NCI-H146 treated with DMSO at 0.1 percent for 48 hours (cell line): ENCODE results near the gene SH3RF2.
A peak's percentile ranks its signal among the peaks of the same experiment; 100 is the strongest.

ENCODE experiments used
- DNase-seq: peaks from one replicate; lab custom pipeline; 2025; ENCODE audit not compliant: unreplicated experiment; lab: John Stamatoyannopoulos, UW

Gene SH3RF2

GRCh38 chr5:146041180-146041789 is 104.9 kb downstream of the SH3RF2 start:
- no peak for DNase-seq

- no peak for DNase-seq
These were observed 106.4 kb downstream of the SH3RF2 start for GRCh38 chr5:146042628-146043279.

- DNase-seq: no peak
These were observed 107.3 kb downstream of the SH3RF2 start for GRCh38 chr5:146043722-146044121.

GRCh38 chr5:146047396-146047795 is 111.0 kb downstream of the SH3RF2 start:
- no peak for DNase-seq

GRCh38 chr5:146048994-146049703 is 112.8 kb downstream of the SH3RF2 start:
- peak; percentile 11 for DNase-seq

- DNase-seq: no peak
These were observed 113.3 kb downstream of the SH3RF2 start for GRCh38 chr5:146049704-146050026.

- no peak for DNase-seq
These were observed 113.7 kb downstream of the SH3RF2 start for GRCh38 chr5:146050086-146050485.

GRCh38 chr5:146051678-146052077 is 115.3 kb downstream of the SH3RF2 start:
- DNase-seq: no peak

GRCh38 chr5:146052780-146053179 is 116.4 kb downstream of the SH3RF2 start:
- DNase-seq: no peak

- DNase-seq: no peak
These were observed 119.1 kb downstream of the SH3RF2 start for GRCh38 chr5:146055432-146055831.

- DNase-seq: no peak
These were observed 123.3 kb downstream of the SH3RF2 start for GRCh38 chr5:146059460-146060220.

- no peak for DNase-seq
These were observed 123.8 kb downstream of the SH3RF2 start for GRCh38 chr5:146060221-146060585.

- no peak for DNase-seq
These were observed 130.6 kb downstream of the SH3RF2 start for GRCh38 chr5:146066968-146067367.

GRCh38 chr5:146068206-146068605 is 131.8 kb downstream of the SH3RF2 start:
- DNase-seq: no peak

- no peak for DNase-seq
These were observed 132.8 kb downstream of the SH3RF2 start for GRCh38 chr5:146068977-146069779.

- no peak for DNase-seq
These were observed 133.4 kb downstream of the SH3RF2 start for GRCh38 chr5:146069780-146070099.

GRCh38 chr5:146070746-146071145 is 134.4 kb downstream of the SH3RF2 start:
- DNase-seq: no peak

GRCh38 chr5:146071171-146071570 is 134.8 kb downstream of the SH3RF2 start:
- no peak for DNase-seq

- no peak for DNase-seq
These were observed 136.2 kb downstream of the SH3RF2 start for GRCh38 chr5:146072595-146072994.

- DNase-seq: peak; percentile 7
These were observed 137.0 kb downstream of the SH3RF2 start for GRCh38 chr5:146073239-146073900.

GRCh38 chr5:146076028-146076427 is 139.7 kb downstream of the SH3RF2 start:
- no peak for DNase-seq
